Neural cell (in vitro differentiated cells): ENCODE measurements around the gene DUS1L.

Source experiments
- TAF1 ChIP-seq: IDR thresholded peaks from 2 replicates; pipeline ENCODE4 v1.6.1; 2012; ENCODE audit warnings: low read depth
- TF ChIP-seq, protein P1 (sequence below): fragments of 450-650 bp; IDR thresholded peaks from 2 replicates; pipeline ENCODE4 v1.5.1; 2014; ENCODE audit warnings: antibody characterized with exemption, mild to moderate bottlenecking, moderate library complexity; ENCODE audit not compliant: poor library complexity, severe bottlenecking

GRCh38 chr17:82043507-82043906 lies 22.1 kb downstream of the DUS1L start:
- TF ChIP-seq, protein P1, sequence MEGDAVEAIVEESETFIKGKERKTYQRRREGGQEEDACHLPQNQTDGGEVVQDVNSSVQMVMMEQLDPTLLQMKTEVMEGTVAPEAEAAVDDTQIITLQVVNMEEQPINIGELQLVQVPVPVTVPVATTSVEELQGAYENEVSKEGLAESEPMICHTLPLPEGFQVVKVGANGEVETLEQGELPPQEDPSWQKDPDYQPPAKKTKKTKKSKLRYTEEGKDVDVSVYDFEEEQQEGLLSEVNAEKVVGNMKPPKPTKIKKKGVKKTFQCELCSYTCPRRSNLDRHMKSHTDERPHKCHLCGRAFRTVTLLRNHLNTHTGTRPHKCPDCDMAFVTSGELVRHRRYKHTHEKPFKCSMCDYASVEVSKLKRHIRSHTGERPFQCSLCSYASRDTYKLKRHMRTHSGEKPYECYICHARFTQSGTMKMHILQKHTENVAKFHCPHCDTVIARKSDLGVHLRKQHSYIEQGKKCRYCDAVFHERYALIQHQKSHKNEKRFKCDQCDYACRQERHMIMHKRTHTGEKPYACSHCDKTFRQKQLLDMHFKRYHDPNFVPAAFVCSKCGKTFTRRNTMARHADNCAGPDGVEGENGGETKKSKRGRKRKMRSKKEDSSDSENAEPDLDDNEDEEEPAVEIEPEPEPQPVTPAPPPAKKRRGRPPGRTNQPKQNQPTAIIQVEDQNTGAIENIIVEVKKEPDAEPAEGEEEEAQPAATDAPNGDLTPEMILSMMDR: no peak
- no peak for TF ChIP-seq TAF1
